HCT116 (cell line): ENCODE data around the gene MAL.

Source experiments
- CBX3 ChIP-seq: IDR thresholded peaks from 2 replicates; pipeline ENCODE4 v1.6.1; 2012; ENCODE audit warnings: low read depth
- CEBPB ChIP-seq: IDR thresholded peaks from 2 replicates; pipeline ENCODE4 v1.6.1; 2012; ENCODE audit warnings: low read depth
- EZH2 ChIP-seq: fragments of 200-600 bp; sonication (generic); IDR thresholded peaks from 2 replicates; pipeline ENCODE4 v1.6.1; 2017; ENCODE audit warnings: antibody characterized with exemption, mixed run types
- FOSL1 ChIP-seq: IDR thresholded peaks from 2 replicates; pipeline ENCODE4 v1.6.1; 2012; ENCODE audit warnings: low read depth
- POLR2A ChIP-seq: IDR thresholded peaks from 2 replicates; pipeline ENCODE4 v1.7.0; 2011; ENCODE audit warnings: borderline replicate concordance; ENCODE audit not compliant: insufficient read depth, insufficient read length; ENCODE audit errors: extremely low read depth
- POLR2AphosphoS5 ChIP-seq: IDR thresholded peaks from 2 replicates; pipeline ENCODE4 v1.6.1; 2011; ENCODE audit warnings: mild to moderate bottlenecking, low read depth, low read length, moderate library complexity
- RAD21 ChIP-seq: IDR thresholded peaks from 2 replicates; pipeline ENCODE4 v1.6.1; 2012; ENCODE audit warnings: low read depth, mild to moderate bottlenecking
- SIN3A ChIP-seq: IDR thresholded peaks from 2 replicates; pipeline ENCODE4 v1.6.1; 2012; ENCODE audit warnings: low read depth
- TF ChIP-seq, protein P1 (sequence below), 3 experiments: fragments of 200-600 bp in 1 of 3; sonication (generic) in 1 of 3; IDR thresholded peaks in 2 of 3; conservative IDR thresholded peaks in 1 of 3; 2 replicates each; pipeline ENCODE4 v1.5.1; 2012 to 2017; ENCODE audit warnings: low read depth in 2 of 3, low read length in 2 of 3, antibody characterized with exemption in 1 of 3, borderline replicate concordance in 1 of 3, control low read depth in 1 of 3, mild to moderate bottlenecking in 1 of 3, mixed read lengths in 1 of 3, mixed run types in 1 of 3, moderate library complexity in 1 of 3; ENCODE audit not compliant: insufficient read depth in 1 of 3
- TF ChIP-seq, protein P2 (sequence below): IDR thresholded peaks from 2 replicates; pipeline ENCODE4 v1.6.1; 2012
- TF ChIP-seq, protein P3 (sequence below): IDR thresholded peaks from 2 replicates; pipeline ENCODE4 v1.6.1; 2011; ENCODE audit warnings: mild to moderate bottlenecking, low read length, moderate library complexity; ENCODE audit not compliant: insufficient replicate concordance; ENCODE audit errors: extremely low read depth

DNA sequence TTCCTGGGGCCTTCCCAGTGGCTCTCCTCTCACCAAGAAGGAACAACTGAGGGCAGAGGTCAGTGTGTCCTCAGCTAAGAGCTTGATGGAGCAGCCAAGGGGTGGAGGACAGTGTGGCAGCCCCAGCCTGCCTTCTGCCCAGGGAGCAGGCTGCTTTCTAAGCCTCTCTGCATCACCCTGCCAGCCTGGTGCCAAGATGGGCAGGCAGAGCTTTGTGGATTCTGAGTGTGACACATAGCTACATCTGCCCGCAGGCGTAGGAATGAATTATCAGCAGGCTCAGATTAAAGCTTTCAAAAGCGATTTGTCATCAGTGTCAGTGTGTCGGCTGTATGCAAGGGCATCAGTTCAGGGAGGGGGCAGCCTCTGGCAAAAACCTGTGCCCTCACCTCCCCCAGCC lies 8.7 kb downstream of the MAL start:
- no peak for TF ChIP-seq POLR2A
- TF ChIP-seq, protein P1, sequence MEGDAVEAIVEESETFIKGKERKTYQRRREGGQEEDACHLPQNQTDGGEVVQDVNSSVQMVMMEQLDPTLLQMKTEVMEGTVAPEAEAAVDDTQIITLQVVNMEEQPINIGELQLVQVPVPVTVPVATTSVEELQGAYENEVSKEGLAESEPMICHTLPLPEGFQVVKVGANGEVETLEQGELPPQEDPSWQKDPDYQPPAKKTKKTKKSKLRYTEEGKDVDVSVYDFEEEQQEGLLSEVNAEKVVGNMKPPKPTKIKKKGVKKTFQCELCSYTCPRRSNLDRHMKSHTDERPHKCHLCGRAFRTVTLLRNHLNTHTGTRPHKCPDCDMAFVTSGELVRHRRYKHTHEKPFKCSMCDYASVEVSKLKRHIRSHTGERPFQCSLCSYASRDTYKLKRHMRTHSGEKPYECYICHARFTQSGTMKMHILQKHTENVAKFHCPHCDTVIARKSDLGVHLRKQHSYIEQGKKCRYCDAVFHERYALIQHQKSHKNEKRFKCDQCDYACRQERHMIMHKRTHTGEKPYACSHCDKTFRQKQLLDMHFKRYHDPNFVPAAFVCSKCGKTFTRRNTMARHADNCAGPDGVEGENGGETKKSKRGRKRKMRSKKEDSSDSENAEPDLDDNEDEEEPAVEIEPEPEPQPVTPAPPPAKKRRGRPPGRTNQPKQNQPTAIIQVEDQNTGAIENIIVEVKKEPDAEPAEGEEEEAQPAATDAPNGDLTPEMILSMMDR (IDR thresholded peaks at IDR 0.05 in 2 of 3, conservative IDR thresholded peaks at IDR 0.05 in 1 of 3; ENCODE audit: borderline replicate concordance in 1 of 3, insufficient read depth in 1 of 3, low read depth in 2 of 3, low read length in 2 of 3): no peak
- TF ChIP-seq, protein P2, sequence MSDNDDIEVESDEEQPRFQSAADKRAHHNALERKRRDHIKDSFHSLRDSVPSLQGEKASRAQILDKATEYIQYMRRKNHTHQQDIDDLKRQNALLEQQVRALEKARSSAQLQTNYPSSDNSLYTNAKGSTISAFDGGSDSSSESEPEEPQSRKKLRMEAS: no peak
- no peak for TF ChIP-seq FOSL1
- no peak for TF ChIP-seq SIN3A
- TF ChIP-seq RAD21: no peak
- TF ChIP-seq, protein P3, sequence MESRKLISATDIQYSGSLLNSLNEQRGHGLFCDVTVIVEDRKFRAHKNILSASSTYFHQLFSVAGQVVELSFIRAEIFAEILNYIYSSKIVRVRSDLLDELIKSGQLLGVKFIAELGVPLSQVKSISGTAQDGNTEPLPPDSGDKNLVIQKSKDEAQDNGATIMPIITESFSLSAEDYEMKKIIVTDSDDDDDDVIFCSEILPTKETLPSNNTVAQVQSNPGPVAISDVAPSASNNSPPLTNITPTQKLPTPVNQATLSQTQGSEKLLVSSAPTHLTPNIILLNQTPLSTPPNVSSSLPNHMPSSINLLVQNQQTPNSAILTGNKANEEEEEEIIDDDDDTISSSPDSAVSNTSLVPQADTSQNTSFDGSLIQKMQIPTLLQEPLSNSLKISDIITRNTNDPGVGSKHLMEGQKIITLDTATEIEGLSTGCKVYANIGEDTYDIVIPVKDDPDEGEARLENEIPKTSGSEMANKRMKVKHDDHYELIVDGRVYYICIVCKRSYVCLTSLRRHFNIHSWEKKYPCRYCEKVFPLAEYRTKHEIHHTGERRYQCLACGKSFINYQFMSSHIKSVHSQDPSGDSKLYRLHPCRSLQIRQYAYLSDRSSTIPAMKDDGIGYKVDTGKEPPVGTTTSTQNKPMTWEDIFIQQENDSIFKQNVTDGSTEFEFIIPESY: no peak
- no peak for TF ChIP-seq CEBPB
- no peak for TF ChIP-seq EZH2
- TF ChIP-seq CBX3: no peak
- TF ChIP-seq POLR2AphosphoS5: no peak
